Measurements from ENCODE around the gene PRDM11. TPM values are rescaled to one million over a fixed set of nuclear protein-coding genes. Genes with fewer than 3 reads are reported as not detected.

PRDM11 gene
- total RNA-seq, 1 experiment from 2014 or later: 8.3 TPM

DNA sequence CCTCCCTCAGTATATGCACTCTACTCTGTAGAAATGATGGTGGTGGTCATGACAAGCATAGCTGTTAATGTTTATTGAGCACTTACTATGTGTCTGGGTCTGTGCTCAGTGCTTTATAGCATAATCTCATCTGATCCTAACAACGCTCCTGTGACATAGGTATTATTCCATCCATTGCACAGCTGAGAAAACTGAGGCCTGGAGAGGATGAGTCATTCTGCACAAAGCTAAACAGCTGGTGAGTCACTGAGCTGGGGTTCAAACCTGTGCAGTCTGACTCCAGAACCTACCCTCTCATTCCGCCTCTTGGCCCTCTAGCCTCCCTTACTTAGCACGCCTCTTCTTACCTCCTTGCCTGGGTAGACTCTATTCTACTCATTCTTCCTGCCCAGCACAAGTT, 41.7 kb downstream of the PRDM11 start (continued):
- TF ChIP-seq, protein P1, sequence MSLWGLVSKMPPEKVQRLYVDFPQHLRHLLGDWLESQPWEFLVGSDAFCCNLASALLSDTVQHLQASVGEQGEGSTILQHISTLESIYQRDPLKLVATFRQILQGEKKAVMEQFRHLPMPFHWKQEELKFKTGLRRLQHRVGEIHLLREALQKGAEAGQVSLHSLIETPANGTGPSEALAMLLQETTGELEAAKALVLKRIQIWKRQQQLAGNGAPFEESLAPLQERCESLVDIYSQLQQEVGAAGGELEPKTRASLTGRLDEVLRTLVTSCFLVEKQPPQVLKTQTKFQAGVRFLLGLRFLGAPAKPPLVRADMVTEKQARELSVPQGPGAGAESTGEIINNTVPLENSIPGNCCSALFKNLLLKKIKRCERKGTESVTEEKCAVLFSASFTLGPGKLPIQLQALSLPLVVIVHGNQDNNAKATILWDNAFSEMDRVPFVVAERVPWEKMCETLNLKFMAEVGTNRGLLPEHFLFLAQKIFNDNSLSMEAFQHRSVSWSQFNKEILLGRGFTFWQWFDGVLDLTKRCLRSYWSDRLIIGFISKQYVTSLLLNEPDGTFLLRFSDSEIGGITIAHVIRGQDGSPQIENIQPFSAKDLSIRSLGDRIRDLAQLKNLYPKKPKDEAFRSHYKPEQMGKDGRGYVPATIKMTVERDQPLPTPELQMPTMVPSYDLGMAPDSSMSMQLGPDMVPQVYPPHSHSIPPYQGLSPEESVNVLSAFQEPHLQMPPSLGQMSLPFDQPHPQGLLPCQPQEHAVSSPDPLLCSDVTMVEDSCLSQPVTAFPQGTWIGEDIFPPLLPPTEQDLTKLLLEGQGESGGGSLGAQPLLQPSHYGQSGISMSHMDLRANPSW (CRISPR knock-in tag; conservative IDR thresholded peaks at IDR 0.05; ENCODE audit: low read depth): no peak
- no peak for TF ChIP-seq TP53 (CRISPR knock-in tag; IDR thresholded peaks at IDR 0.05)
- no peak for TF ChIP-seq ZBTB21 (CRISPR knock-in tag; IDR thresholded peaks at IDR 0.05; ENCODE audit: borderline replicate concordance)
- TF ChIP-seq ZNF396 (CRISPR knock-in tag; IDR thresholded peaks at IDR 0.05; ENCODE audit: borderline replicate concordance): no peak
- no peak for TF ChIP-seq JUN (CRISPR knock-in tag; IDR thresholded peaks at IDR 0.05)
- TF ChIP-seq, protein P2, sequence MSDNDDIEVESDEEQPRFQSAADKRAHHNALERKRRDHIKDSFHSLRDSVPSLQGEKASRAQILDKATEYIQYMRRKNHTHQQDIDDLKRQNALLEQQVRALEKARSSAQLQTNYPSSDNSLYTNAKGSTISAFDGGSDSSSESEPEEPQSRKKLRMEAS (CRISPR knock-in tag; IDR thresholded peaks at IDR 0.05): no peak
- TF ChIP-seq NR3C1 (CRISPR knock-in tag; conservative IDR thresholded peaks at IDR 0.05; ENCODE audit: low read depth): no peak
- TF ChIP-seq, protein P3, sequence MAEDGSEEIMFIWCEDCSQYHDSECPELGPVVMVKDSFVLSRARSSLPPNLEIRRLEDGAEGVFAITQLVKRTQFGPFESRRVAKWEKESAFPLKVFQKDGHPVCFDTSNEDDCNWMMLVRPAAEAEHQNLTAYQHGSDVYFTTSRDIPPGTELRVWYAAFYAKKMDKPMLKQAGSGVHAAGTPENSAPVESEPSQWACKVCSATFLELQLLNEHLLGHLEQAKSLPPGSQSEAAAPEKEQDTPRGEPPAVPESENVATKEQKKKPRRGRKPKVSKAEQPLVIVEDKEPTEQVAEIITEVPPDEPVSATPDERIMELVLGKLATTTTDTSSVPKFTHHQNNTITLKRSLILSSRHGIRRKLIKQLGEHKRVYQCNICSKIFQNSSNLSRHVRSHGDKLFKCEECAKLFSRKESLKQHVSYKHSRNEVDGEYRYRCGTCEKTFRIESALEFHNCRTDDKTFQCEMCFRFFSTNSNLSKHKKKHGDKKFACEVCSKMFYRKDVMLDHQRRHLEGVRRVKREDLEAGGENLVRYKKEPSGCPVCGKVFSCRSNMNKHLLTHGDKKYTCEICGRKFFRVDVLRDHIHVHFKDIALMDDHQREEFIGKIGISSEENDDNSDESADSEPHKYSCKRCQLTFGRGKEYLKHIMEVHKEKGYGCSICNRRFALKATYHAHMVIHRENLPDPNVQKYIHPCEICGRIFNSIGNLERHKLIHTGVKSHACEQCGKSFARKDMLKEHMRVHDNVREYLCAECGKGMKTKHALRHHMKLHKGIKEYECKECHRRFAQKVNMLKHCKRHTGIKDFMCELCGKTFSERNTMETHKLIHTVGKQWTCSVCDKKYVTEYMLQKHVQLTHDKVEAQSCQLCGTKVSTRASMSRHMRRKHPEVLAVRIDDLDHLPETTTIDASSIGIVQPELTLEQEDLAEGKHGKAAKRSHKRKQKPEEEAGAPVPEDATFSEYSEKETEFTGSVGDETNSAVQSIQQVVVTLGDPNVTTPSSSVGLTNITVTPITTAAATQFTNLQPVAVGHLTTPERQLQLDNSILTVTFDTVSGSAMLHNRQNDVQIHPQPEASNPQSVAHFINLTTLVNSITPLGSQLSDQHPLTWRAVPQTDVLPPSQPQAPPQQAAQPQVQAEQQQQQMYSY (CRISPR knock-in tag; IDR thresholded peaks at IDR 0.05): no peak
- TF ChIP-seq, protein P4, sequence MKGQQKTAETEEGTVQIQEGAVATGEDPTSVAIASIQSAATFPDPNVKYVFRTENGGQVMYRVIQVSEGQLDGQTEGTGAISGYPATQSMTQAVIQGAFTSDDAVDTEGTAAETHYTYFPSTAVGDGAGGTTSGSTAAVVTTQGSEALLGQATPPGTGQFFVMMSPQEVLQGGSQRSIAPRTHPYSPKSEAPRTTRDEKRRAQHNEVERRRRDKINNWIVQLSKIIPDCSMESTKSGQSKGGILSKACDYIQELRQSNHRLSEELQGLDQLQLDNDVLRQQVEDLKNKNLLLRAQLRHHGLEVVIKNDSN (CRISPR knock-in tag; IDR thresholded peaks at IDR 0.05): no peak

DNA sequence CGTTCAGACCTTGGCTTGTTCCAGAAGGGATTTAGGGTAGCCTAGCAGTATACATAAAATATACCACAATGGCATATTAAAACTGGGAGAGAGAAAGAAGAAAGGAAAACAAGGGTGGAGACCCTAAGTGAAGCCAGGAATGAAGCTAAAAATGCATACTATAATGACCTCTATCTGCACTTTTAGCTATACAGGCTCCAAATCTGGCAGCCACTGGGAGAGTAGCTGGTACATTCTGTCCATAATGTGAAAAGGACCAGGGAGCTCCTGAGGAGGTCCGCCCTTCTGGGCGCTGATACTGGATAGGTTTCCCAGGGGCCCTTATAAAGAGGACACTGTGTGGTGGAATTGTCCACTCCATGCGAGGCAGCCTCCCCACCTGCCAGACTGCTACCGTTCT, 42.8 kb downstream of the PRDM11 start:
- no peak overlapping the region for H3K27ac Mint-ChIP-seq

DNA sequence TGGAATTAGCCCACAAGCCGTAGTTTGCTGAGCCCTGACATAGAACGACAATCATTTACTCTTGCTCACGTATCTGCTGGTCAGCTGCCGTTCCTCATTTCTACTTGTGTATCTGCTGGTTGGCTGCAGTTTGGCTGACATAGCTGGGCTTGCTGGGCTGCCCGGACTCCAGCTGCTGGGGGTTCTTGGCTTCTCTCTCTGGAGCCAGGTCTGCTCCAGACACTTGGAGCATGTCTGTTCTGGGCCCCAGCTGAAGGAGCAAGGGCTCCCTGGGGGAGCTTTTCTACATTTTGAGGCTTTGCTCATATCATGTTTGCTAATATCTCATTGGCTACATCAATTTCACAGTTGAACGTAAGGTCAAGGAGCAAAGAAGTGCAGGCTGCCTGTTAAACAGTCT, 47.3 kb downstream of the PRDM11 start:
- DNase-seq (ENCODE audit: low spot score): no peak
- H3K4me1 Mint-ChIP-seq: peaks cover 6% of the 10 kb centered on the region; the same call in 1 of the 2 replicates
- ATAC-seq: no peak
- H3K9me3 Mint-ChIP-seq: peaks cover 12% of the 10 kb centered on the region
- peaks cover 17% of the 10 kb centered on the region for H3K36me3 Mint-ChIP-seq
- no peak overlapping the region for H3K4me3 Mint-ChIP-seq
- CTCF ChIA-PET: interaction anchor here (0.8 to 3.6 kb wide), 3 partner anchors 10 to 19 kb away, joined by 3 to 11 read pairs (median 4); no protein-coding TSS in a partner anchor
- no peak overlapping the region for H3K27ac Mint-ChIP-seq
- POLR2A ChIA-PET: interaction anchor here (0.8 kb wide), 1 partner anchor 1198 kb away, joined by 3 read pairs; no protein-coding TSS in a partner anchor
- H3K27me3 Mint-ChIP-seq (ENCODE audit: low read depth): no peaks in the 10 kb centered on the region
- TF ChIP-seq CREB1 (CRISPR knock-in tag; IDR thresholded peaks at IDR 0.05): no peak
- TF ChIP-seq IRF2 (CRISPR knock-in tag; IDR thresholded peaks at IDR 0.05; ENCODE audit: borderline replicate concordance, low read depth): no peak
- no peak for TF ChIP-seq NFYB (CRISPR knock-in tag; conservative IDR thresholded peaks at IDR 0.05; ENCODE audit: low read depth)
- TF ChIP-seq, protein P5, sequence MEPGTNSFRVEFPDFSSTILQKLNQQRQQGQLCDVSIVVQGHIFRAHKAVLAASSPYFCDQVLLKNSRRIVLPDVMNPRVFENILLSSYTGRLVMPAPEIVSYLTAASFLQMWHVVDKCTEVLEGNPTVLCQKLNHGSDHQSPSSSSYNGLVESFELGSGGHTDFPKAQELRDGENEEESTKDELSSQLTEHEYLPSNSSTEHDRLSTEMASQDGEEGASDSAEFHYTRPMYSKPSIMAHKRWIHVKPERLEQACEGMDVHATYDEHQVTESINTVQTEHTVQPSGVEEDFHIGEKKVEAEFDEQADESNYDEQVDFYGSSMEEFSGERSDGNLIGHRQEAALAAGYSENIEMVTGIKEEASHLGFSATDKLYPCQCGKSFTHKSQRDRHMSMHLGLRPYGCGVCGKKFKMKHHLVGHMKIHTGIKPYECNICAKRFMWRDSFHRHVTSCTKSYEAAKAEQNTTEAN (CRISPR knock-in tag; IDR thresholded peaks at IDR 0.05): no peak
- TF ChIP-seq CREM (CRISPR knock-in tag; IDR thresholded peaks at IDR 0.05): no peak
- TF ChIP-seq, protein P6, sequence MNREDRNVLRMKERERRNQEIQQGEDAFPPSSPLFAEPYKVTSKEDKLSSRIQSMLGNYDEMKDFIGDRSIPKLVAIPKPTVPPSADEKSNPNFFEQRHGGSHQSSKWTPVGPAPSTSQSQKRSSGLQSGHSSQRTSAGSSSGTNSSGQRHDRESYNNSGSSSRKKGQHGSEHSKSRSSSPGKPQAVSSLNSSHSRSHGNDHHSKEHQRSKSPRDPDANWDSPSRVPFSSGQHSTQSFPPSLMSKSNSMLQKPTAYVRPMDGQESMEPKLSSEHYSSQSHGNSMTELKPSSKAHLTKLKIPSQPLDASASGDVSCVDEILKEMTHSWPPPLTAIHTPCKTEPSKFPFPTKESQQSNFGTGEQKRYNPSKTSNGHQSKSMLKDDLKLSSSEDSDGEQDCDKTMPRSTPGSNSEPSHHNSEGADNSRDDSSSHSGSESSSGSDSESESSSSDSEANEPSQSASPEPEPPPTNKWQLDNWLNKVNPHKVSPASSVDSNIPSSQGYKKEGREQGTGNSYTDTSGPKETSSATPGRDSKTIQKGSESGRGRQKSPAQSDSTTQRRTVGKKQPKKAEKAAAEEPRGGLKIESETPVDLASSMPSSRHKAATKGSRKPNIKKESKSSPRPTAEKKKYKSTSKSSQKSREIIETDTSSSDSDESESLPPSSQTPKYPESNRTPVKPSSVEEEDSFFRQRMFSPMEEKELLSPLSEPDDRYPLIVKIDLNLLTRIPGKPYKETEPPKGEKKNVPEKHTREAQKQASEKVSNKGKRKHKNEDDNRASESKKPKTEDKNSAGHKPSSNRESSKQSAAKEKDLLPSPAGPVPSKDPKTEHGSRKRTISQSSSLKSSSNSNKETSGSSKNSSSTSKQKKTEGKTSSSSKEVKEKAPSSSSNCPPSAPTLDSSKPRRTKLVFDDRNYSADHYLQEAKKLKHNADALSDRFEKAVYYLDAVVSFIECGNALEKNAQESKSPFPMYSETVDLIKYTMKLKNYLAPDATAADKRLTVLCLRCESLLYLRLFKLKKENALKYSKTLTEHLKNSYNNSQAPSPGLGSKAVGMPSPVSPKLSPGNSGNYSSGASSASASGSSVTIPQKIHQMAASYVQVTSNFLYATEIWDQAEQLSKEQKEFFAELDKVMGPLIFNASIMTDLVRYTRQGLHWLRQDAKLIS (CRISPR knock-in tag; IDR thresholded peaks at IDR 0.05; ENCODE audit: borderline replicate concordance): no peak
- TF ChIP-seq ZNF396 (CRISPR knock-in tag; IDR thresholded peaks at IDR 0.05; ENCODE audit: borderline replicate concordance): no peak
- TF ChIP-seq ZNF263 (CRISPR knock-in tag; IDR thresholded peaks at IDR 0.05; ENCODE audit: low read depth): no peak

More for the DNA sequence above, 42.8 kb downstream of the PRDM11 start:
- H3K27me3 Mint-ChIP-seq (ENCODE audit: low read depth): no peaks in the 10 kb centered on the region
- DNase-seq (ENCODE audit: low spot score) (no peak), ATAC-seq (no peak)
- H3K9me3 Mint-ChIP-seq: peaks cover 12% of the 10 kb centered on the region
- no peak overlapping the region for H3K4me3 Mint-ChIP-seq
- no peaks in the 10 kb centered on the region for H3K4me1 Mint-ChIP-seq
- peaks cover 17% of the 10 kb centered on the region for H3K36me3 Mint-ChIP-seq
- TF ChIP-seq NFATC4 (CRISPR knock-in tag; IDR thresholded peaks at IDR 0.05) (no peak), ZNF416 (CRISPR knock-in tag; IDR thresholded peaks at IDR 0.05) (no peak), GTF2I (CRISPR knock-in tag; conservative IDR thresholded peaks at IDR 0.05) (no peak), TEAD4 (CRISPR knock-in tag; IDR thresholded peaks at IDR 0.05) (no peak), MYBL2 (CRISPR knock-in tag; IDR thresholded peaks at IDR 0.05) (no peak), CREM (CRISPR knock-in tag; IDR thresholded peaks at IDR 0.05) (no peak), TEAD1 (CRISPR knock-in tag; IDR thresholded peaks at IDR 0.05) (no peak)
- TF ChIP-seq, protein P7, sequence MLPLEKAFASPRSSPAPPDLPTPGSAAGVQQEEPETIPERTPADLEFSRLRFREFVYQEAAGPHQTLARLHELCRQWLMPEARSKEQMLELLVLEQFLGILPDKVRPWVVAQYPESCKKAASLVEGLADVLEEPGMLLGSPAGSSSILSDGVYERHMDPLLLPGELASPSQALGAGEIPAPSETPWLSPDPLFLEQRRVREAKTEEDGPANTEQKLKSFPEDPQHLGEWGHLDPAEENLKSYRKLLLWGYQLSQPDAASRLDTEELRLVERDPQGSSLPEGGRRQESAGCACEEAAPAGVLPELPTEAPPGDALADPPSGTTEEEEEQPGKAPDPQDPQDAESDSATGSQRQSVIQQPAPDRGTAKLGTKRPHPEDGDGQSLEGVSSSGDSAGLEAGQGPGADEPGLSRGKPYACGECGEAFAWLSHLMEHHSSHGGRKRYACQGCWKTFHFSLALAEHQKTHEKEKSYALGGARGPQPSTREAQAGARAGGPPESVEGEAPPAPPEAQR (CRISPR knock-in tag; IDR thresholded peaks at IDR 0.05): no peak
- CTCF ChIA-PET: interaction anchor here (2.0 kb wide), 1 partner anchor 63 kb away, joined by 6 read pairs; no protein-coding TSS in a partner anchor
- POLR2A ChIA-PET: no interaction called here
